Activated T-cell treated with anti-CD3 and anti-CD28 coated beads for 4 hours (primary cell): ENCODE data around the gene LGALS8.
"Not testable (repeated sequence)": the region's sequence is repeated elsewhere in the genome, so short reads cannot be mapped to it uniquely, and the experiment has no call there.

Experiments used
- DNase-seq: peaks from one replicate; pipeline ENCODE4 v3.0.0-alpha.2; 2020

Gene LGALS8

DNA sequence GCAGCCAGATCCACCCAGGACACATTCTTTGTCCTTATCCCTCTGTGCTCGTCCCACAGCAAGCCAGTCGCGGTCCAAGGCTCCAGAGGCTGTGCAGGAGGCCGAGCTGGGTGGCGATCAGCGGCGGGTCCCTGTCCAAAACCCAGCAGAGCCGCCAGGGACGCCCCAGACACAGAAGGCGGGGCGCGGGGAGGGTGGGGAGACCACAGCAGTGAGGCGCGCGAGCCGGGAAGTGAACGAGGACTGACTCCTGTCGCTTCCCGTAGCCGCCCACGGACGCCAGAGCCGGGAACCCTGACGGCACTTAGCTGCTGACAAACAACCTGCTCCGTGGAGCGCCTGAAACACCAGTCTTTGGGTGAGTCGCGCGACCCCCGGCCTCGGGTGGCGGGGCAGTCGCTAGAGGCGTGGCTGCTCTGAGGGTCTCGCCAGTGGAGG lies at the start of gene LGALS8:
Gene LGALS8, plus strand, starts transcription at position 279 of the 438 bp plus-strand sequence. CDS start 2,089 bp downstream, outside the sequence.
- DNase-seq = peak; percentile 83

DNA sequence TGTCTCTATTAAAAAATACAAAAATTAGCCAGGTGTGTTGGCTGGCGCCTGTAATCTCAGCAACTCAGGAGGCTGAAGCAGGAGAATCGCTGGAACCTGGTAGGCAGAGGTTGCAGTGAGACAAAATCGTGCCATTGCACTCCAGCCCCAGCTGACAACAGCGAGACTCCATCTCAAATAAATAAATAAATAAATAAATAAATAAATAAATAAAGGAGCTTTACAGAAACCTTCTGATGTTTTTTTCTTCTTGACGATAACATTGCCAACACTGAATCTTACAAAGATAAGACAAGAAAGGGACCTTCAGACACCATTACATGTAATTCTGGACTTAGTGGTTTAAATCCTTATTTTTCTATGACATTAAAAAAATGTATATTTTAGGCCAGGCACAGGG lies 47.8 kb upstream of the LGALS8 start:
- no peak for DNase-seq

DNA sequence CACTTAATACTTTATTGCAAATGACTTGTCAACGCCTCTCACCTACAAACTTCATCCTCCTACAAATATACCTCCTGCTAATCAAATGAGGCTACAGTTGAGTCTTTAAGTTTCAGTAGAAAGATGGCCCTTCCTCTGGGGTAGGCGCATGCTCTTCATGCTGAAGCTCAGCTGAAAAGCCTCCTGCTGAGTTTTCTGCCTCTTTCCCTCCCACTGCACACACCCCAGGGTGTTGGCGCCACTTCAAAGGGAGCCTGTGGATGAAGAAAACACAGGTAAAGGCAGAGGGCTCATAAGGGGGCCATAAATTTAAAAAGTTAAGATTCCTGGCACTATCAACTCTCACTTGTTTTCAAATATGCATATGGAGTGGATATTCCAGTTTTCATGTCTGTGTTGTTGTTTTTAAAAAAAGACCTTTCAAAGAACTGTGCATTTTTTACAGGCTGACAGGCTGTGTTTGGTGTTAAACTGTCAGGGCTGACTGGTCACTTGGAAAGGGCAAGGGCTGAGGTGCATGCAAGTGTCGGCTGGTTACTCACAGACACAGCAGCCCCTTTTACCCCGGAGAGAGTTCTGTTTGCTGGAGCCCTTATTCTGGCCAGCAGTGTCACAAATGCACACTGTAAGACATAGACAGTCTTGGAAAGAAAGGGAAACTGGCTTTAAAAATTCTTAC lies 42.9 kb upstream of the LGALS8 start:
- DNase-seq = no peak

DNA sequence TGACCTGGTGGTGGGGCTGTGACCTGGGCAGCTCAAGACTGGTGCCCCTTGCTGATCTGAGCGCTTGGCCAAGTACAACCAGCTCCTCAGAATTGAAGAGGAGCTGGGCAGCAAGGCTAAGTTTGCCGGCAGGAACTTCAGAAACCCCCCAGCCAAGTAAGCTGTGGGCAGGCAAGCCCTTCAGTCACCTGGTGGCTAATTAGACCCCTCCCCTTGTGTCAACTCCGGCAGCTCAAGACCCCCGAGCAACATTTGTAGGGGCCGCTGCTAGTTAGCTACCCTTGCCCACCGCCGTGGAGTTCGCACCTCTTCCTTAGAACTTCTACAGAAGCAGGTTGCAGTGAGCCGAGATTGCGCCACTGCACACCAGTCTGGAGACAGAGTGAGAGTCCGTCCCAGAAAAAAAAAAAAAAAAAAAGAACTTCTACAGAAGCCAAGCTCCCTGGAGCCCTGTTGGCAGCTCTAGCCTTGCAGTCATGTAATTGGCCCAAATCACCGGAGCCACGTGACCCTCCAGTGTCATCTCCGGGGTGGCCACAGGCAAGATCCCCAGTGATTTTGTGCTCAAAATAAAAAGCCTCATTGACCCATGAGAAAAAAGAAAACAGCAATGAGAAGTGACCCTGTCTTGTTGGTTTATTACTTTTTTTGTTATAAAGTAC lies 39.3 kb upstream of the LGALS8 start:
- no peak for DNase-seq

DNA sequence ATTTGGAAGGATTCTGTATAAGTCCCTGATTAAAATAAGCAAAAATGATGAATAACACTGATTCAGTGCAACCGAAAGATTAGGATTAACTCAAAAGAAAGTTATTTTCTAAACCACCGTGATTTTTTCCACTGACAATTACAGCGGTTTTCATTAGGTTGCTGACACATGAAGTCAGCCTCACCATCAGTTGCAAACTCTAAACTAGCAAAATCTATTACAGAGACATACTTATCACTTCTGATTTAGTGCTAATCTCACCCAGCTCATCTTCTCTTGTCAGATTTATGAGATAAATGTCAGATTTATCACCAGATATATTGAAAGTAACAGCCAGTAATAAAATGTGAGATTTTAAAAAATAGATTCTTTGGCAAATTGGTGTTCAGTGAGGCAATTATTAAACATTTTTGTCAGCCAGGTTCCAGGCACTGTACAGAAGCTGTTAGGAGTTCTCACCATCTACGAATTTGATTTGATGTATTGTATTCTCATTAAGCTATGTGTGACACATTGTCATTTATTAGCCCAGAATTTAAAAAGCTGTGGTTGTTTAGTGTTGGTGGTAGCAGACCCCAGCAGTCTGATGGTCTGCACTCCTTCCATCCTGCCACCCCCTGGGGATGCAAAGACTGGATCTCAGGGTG lies 37.3 kb upstream of the LGALS8 start:
- DNase-seq = no peak

DNA sequence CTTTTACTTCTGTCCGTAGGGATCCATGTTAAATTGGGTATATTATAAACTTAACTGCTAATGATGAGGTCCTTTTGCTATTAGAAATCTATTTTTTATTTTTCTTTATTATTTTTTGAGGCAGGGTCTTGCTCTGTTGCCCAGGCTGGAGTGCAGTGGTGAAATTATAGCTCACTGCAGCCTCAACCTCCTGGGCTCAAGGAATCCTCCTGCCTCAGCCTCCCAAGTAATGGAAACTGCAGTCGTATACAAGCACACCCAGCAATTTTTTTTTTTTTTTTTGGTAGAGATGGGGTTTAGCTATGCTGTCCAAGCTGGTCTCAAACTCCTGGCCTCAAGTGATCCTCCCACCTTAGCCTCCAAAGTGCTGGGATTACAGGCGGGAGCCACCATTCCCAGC lies 34.6 kb upstream of the LGALS8 start:
- DNase-seq = not testable (repeated sequence)

DNA sequence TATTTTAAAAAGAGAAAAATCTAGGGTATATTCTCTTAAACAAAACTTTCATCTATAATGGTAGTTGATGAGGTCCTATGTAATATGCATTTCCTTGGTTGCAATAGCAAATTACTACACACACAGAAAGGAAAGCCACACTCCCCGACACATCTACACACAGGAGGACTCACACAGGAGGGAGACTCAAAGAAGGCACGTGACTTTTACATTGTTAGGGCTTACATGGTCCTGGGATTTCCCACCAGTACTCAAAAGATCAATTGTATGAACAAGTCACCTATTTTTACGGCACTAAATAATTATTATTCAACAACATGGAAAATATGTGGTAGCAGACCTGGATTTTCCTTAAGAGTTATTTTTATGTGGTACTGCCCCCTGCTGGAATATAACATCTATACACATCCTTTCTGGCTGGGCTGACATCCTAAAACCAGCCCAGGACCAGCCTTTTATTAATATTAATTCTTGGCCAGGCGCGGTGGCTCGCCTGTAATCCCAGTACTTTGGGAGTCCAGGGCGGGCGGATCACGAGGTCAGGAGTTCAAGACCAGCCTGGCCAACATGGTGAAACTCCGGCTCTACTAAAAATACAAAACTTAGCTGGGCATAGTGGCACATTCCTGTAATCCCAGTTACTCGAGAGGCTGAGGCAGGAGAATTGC lies 33.9 kb upstream of the LGALS8 start:
- no peak for DNase-seq

DNA sequence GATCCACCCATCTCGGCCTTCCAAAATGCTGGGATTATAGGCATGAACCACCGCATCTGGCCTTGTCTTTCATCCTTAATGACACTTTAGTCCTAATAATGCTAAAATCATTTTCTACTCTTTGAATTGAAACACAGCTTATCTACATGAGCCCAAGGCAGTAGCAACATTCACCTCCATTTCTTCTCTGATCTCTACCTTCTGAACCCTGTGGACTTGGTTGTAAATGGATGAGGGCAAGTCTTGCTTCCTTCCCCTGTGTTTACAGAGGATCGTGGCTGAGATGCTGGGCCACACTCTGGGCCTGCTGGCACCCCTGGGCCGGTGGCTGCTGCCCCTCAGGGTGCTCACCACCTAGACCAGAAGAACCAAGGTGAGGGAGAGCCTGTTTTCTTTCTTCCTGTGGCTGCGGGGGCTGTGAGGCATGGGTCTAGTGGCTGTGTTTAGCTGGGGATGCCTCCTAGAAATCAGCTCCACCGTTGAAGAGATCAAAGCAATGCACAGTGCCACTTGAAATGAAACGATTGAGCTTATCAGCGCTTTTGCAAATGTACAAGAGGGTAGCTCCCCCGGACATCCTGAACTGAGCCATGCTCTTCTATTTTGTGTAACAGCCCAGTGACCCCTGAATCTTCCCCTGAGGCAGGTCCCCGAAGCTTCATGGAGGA lies 32.2 kb upstream of the LGALS8 start:
- no peak for DNase-seq

DNA sequence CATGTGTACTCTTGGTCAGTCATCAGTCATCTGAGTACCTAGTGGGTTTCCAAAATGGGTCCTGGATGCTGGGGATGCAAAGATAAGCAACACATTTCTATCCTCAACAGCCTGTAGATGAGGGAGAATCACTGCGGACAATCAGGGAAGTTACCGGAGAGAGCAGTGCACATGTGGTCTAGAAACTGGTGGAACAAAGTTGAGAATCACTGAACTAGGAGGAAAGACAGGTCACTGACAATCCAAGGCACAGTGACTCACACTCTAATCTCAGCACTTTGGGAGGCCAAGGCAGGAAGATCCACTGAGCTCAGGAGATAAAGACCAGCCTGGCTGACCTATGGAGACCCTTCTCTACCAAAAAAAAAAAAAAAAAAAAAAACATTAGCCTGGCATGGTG lies 31.4 kb upstream of the LGALS8 start:
- no peak for DNase-seq

DNA sequence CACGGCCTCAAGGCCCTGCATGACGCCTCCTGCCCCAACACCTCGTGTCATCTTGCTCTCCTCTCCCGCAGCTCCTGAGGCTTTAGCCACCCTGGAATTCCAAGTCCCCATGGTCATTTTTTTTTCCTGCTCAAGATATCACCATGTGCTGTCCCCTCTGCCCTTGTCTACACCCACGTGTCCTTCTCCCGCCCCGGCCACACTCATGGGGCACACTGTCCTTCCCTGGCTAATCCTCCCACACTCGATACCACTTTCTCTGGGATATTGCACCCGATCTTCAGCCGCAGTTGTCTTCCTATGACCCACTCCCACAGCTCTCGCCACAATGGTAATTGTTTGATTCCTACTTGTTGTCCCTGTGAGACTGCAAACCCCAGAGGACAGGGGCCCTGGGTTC lies 29.7 kb upstream of the LGALS8 start:
- no peak for DNase-seq

DNA sequence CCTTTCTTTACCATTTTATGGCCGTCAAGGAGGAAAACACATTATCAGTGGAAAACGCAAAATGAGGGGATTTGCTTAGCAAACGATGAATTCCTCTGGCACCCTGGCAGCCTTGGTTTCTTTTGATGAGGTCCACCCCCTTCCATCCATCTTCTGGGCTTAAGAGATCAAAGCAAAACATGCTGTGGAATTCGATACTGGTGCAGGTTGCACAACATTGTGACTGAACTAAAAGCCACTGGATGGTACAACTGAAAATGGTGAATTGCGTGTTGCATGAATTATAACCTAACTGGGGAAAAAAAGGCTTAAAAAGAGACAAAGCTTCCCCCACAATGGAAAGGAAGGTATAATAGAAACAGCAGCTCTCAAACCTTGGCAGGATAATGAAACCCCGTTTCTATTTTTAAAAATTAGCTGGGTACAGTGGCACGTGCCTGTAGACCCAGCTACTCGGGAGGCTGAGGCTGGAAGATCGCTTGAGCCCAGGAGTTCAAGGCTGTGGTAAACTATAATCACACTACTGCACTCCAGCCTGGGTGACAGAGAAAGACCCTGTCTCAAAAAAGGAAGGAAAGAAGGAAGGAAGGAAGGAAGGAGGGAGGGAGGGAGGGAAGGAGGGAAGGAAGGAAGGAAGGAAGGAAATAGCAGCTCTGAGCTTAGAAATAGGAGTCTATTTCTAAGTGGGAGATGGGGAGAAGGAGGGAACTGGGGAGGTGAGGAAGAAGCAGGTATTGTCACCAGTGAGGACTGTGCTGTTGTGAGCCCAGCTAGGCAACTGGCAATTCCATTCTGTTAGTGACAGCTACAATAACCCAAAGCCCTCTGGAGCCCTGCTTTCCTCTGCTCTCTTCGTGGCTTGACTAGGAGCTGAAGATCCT lies 29.0 kb upstream of the LGALS8 start:
- no peak for DNase-seq

DNA sequence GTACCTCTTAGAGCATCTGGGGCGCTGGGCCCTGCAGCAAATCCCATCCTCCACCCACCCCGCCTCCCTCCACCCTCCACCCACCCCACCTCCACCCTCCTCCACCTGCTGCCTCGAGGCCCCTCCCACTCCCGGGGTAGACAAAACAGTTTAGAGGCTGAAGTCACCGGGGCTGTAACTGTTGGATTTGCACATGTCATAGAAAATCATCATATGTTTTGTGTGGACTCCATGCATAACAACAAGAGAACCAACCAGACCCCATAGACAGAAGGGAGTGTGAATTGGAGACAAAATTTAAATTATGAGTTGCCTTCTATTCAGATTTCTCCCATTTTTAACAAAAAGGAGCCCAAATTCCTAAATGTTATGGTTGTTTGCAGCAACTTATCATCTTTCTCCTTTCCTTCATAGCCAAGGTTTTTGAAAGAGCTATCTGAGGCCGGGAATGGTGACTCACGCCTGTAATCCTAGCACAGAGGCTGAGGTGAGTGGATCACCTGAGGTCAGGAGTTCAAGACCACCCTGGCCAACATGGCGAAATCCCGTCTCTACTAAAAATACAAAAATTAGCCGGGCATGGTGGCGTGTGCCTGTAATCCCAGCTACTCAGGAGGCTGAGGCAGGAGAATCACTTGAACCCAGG lies 28.2 kb upstream of the LGALS8 start:
- DNase-seq = no peak

DNA sequence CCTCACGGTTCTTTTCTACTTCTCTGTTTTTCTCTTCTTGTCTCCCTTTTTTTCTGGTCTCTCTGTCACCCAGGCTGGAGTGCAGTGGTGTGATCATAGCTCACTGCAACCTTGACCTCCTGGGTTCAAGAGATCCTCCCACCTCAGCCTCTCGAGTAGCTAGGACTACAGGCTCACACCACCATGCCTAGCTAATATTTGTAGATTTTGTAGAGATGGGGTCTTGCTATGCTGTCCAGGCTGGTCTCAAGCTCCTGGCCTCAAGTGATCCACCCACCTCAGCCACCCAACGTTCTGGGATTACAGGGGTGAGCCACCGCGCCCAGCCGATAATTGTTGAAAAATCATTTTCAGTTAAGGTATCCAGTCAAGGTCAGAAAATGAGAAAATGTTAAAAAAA lies 25.9 kb upstream of the LGALS8 start:
- no peak for DNase-seq

DNA sequence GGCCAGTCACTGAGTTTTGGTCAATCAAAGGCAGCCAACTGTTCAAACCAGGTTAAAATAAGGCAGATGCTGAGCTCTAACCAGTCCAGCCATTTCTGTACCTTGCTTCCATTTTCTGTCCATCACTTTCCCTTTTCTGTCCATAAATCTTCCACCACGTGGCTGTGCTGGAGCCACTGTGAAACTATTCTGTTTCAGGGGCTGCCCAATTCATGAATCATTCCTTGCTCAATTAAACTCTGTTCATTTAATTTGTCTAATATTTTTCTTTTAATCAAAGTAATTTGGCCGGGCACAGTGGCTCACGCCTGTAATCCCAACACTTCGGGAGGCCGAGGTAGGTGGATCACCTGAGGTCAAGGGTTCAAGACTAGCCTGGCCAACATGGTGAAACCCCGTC lies 22.7 kb upstream of the LGALS8 start:
- no peak for DNase-seq

DNA sequence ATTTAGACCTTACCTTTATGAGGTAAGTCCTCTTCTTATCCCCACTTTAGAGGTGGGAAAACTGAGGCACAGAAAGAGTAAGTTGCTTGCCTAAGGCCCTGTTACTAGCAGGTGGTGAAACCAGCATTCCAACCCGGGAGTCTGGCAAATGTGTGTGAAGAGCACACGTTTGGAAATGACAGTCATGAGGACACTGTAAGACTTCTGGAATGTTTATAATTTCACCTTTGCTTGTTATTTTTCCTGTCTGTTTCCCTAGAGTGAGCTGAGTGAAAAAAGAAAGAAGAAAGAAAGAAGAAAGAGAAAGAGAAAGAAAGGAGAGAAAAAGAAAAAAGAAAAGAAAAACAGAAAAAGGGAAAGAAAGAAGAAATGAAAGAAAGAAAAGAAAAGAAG lies 21.2 kb upstream of the LGALS8 start:
- no peak for DNase-seq

DNA sequence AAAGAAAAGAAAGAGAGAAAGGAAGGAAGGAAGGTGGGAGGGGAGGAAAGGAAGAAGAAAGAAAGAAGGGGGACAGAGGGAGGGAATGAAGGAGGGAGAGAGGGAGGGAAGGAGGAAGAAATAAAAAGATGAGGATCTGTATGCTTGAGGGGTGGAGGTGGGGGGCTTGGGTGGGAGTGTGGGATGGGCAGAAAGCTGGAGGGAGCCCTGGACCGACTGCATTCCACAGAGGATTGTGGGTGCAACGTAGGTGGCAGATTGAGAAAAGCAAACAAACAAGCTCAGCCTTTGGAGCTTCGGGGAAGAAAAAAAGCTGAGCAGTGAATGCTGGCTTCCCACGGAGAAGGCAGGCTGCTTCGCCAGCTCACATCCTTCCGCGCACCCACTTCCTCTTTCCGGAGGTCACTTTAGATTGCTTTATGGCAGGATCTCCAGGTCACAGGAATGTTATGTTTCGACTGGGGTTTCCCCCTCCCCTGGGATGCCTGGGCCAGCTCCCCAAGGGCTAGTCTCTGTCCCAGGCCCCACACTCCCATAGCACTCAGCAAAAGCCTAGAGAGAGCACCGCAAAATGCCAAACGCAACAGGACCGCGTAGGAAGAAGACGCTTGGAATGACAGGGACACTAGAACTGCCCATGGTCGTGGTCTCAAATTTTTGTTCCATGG lies 20.7 kb upstream of the LGALS8 start:
- no peak for DNase-seq

DNA sequence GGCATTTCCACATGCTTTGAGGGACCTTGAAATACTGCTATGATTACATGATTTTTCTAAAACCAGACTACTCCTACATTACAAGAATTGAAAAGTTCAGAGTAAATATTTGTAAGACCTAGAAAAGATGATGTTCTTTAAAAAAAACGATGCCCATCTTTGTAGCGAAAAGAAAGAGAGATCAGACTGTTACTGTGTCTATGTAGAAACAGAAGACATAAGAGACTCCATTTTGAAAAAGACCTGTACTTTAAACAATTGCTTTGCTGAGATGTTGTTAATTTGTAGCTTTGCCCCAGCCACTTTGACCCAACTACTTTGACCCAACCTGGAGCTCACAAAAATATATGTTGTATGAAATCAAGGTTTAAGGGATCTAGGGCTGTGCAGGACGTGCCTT lies 19.4 kb upstream of the LGALS8 start:
- DNase-seq = not testable (repeated sequence)

DNA sequence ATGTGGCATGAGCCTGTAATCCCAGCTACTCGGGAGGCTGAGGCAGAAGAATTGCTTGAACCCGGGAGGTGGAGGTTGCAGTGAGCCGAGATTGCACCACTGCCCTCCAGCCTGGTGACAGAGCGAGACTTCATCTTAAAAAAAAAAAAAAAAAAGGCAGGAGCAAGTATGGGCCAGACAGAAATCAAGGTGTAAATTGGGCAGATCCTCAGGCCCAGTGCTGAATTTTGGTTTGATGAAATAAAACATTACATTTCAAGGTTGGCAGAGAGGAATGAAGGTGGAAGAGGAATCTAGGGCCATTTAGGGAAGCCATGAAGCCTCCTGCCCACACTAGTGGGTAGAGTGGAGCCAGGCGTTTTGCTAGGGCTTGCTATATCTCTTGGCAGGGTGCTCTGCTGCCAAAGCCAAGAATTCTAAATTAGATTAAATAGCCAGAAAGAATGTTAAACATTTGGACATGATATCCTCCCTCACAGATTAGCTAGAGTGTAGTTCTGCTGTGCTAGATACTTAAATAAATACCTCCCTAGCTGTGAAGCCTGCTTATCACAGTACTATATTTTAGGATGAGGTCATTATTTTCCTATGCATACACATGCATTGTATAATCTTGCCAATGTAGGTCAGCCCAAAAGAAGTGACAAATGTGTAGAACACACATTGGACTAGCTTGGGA lies 16.6 kb upstream of the LGALS8 start:
- DNase-seq = no peak

DNA sequence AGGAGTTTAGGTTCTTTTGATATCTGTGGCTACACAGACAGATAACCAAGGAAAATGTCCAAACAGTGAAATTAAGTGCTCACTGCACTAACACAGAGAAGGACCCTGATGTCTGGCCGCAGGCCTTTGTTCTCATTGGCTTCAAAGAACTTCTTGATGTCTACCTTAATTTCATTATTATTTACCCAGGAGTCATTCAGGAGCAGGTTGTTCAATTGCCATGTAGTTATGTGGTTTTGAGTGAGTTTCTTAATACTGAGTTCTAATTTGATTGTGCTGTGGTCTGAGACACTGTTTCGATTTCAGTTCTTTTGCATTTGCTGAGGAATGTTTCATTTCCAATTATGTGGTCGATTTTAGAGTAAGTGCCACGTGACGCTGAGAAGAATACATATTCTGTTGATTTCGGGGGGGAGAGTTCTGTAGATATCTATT lies 15.2 kb upstream of the LGALS8 start:
- no peak for DNase-seq

DNA sequence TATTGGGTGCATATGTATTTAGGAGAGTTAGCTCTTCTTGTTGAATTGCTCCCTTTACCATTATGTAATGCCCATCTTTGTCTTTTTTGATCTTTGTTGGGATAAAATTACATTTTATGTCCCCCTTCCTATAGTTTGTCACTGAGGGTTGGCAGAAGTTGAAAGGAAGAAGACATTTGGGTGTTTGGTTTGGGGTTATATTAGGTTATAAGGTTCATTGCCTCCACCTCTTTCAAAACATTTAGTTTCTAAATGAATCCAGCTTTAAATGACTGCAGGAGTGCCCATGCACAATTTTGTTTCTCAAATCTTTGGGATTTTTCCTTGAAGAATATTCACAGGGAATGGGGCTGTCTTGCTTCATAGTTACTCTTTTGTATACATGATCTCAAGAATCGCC lies 14.6 kb upstream of the LGALS8 start:
- no peak for DNase-seq
